ENCODE data around the gene USP46. TPM values are rescaled to one million over a fixed set of nuclear protein-coding genes. Genes with fewer than 3 reads are reported as not detected.

The USP46 gene
- total and polyA plus RNA-seq, 12 donors, result 4.8 to 113 (median 65.8) TPM

- intact Hi-C loops (cut with DNase I), result no loop called here
- H3K4me3 ChIP-seq, result no peak overlapping the region
- no peak for TF ChIP-seq CTCF (IDR thresholded peaks at IDR 0.05)
- ATAC-seq, result peak in 2 of 8 donors; percentile 62 to 65
- H3K4me1 ChIP-seq, result peaks cover 0 to 24% (median 4%) of the 10 kb centered on the region in 9 donors
- 95 to 100% methylated on average over 1 of the region's 1 CpG for WGBS, 2 donors
- H3K9me3 ChIP-seq, result no peaks in the 10 kb centered on the region
- no peaks in the 10 kb centered on the region for H3K27me3 ChIP-seq
- peak overlapping the region in 2 of 10 donors; percentile 42 to 45 for H3K27ac ChIP-seq
- no peaks in the 10 kb centered on the region for H3K36me3 ChIP-seq
- DNase-seq, result no peak
These were observed 82.0 kb downstream of the USP46 start for GRCh38 chr4:52576961-52577623.

GRCh38 chr4:52576326-52576725, 82.8 kb downstream of the USP46 start:
- DNase-seq, result no peak
- Histone ChIP-seq H3K4me3 (no peak overlapping the region), H3K9me3 (no peaks in the 10 kb centered on the region), H3K27me3 (no peaks in the 10 kb centered on the region), H3K27ac (no peak overlapping the region), H3K4me1 (peaks cover 0 to 21% (median 4%) of the 10 kb centered on the region in 9 donors), H3K36me3 (no peaks in the 10 kb centered on the region)
- 93 to 95% methylated on average over 7 of the region's 7 CpGs for WGBS, 2 donors
- ATAC-seq, result no peak
- intact Hi-C loops (cut with DNase I), result no loop called here
- no peak for TF ChIP-seq CTCF (IDR thresholded peaks at IDR 0.05)

- Histone ChIP-seq H3K4me1 (peaks cover 0 to 21% (median 4%) of the 10 kb centered on the region in 9 donors), H3K27ac (no peak overlapping the region), H3K9me3 (no peaks in the 10 kb centered on the region), H3K36me3 (no peaks in the 10 kb centered on the region), H3K4me3 (no peak overlapping the region), H3K27me3 (no peaks in the 10 kb centered on the region)
- no peak for TF ChIP-seq CTCF (IDR thresholded peaks at IDR 0.05)
- DNase-seq (no peak), ATAC-seq (no peak)
- WGBS, 2 donors, result 100% methylated on average over 1 of the region's 1 CpG
- intact Hi-C loops (cut with DNase I), result no loop called here
These were observed 83.7 kb downstream of the USP46 start for GRCh38 chr4:52575406-52575805.

GRCh38 chr4:52574036-52574435, 85.1 kb downstream of the USP46 start:
- 61% methylated on average over 5 of the region's 5 CpGs for WGBS, 2 donors
- intact Hi-C loops (cut with DNase I), result no loop called here
- DNase-seq (no peak), ATAC-seq (no peak)
- no peaks in the 10 kb centered on the region for H3K9me3 ChIP-seq
- peaks cover 0 to 21% (median 4%) of the 10 kb centered on the region in 9 donors for H3K4me1 ChIP-seq
- no peaks in the 10 kb centered on the region for H3K27me3 ChIP-seq
- H3K4me3 ChIP-seq, result no peak overlapping the region
- no peak for TF ChIP-seq CTCF (IDR thresholded peaks at IDR 0.05)
- peak overlapping the region in 2 of 10 donors; percentile 12 to 31 for H3K27ac ChIP-seq
- H3K36me3 ChIP-seq, result no peaks in the 10 kb centered on the region
